Measurements from ENCODE around the gene LHX2. TPM values are rescaled to one million over a fixed set of nuclear protein-coding genes. Genes with fewer than 3 reads are reported as not detected.
A peak's percentile ranks its signal among the peaks of the same experiment; 100 is the strongest.

LHX2 gene
- total and polyA plus RNA-seq, 2 of the 13 experiments (the other 11 are each of a cell fraction or from before 2014, with no cell fraction given) = not detected

- TF ChIP-seq PCBP1 (IDR thresholded peaks at IDR 0.05; ENCODE audit: borderline replicate concordance, low read depth, low read length) = 0 out of 2 replicates have a peak, but pooled peaks have one; percentile 43
- TF ChIP-seq MBD4 (IDR thresholded peaks at IDR 0.05; ENCODE audit: borderline replicate concordance, low read length) = no peak
- no peak for TF ChIP-seq RNF2 (conservative IDR thresholded peaks at IDR 0.05; ENCODE audit: low read depth)
- no peak for TF ChIP-seq NFE2 (CRISPR knock-in tag; IDR thresholded peaks at IDR 0.05)
- TF ChIP-seq, protein P1, sequence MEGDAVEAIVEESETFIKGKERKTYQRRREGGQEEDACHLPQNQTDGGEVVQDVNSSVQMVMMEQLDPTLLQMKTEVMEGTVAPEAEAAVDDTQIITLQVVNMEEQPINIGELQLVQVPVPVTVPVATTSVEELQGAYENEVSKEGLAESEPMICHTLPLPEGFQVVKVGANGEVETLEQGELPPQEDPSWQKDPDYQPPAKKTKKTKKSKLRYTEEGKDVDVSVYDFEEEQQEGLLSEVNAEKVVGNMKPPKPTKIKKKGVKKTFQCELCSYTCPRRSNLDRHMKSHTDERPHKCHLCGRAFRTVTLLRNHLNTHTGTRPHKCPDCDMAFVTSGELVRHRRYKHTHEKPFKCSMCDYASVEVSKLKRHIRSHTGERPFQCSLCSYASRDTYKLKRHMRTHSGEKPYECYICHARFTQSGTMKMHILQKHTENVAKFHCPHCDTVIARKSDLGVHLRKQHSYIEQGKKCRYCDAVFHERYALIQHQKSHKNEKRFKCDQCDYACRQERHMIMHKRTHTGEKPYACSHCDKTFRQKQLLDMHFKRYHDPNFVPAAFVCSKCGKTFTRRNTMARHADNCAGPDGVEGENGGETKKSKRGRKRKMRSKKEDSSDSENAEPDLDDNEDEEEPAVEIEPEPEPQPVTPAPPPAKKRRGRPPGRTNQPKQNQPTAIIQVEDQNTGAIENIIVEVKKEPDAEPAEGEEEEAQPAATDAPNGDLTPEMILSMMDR (CRISPR knock-in tag; IDR thresholded peaks at IDR 0.05) = peak; percentile 80
- no peak for TF ChIP-seq ARID5B (CRISPR knock-in tag; IDR thresholded peaks at IDR 0.05)
These were observed 29.6 kb downstream of the LHX2 start (continued) for GRCh38 chr9:124040935-124041816.

Measured in HepG2 (cell line).